ENCODE data around the gene LTK.

The LTK gene

GRCh38 chr15:41495736-41496599, 17.7 kb downstream of the LTK start:
- no peak for DNase-seq

GRCh38 chr15:41494922-41495735, 18.5 kb downstream of the LTK start:
- peak; percentile 57 for DNase-seq

GRCh38 chr15:41494190-41494921, 19.3 kb downstream of the LTK start:
- peak; percentile 64 for DNase-seq

GRCh38 chr15:41493902-41494189, 19.8 kb downstream of the LTK start:
- no peak for DNase-seq

GRCh38 chr15:41493205-41493901, 20.3 kb downstream of the LTK start, which contains the start of gene ITPKA:
TSS of gene ITPKA (plus strand) at chr15:41493874. CDS start at chr15:41493928, 54 bp downstream.
- peak; percentile 84 for DNase-seq

GRCh38 chr15:41492597-41493204, 20.9 kb downstream of the LTK start:
- DNase-seq: no peak

- no peak for DNase-seq
These were observed 21.7 kb downstream of the LTK start for GRCh38 chr15:41491889-41492288.

GRCh38 chr15:41490355-41490754, 23.3 kb downstream of the LTK start:
- DNase-seq: no peak

- DNase-seq: no peak
These were observed 24.0 kb downstream of the LTK start for GRCh38 chr15:41489641-41490040.

- DNase-seq: no peak
These were observed 25.8 kb downstream of the LTK start for GRCh38 chr15:41487802-41488201.

GRCh38 chr15:41487381-41487780, 26.2 kb downstream of the LTK start:
- no peak for DNase-seq

GRCh38 chr15:41486286-41486685, 27.3 kb downstream of the LTK start:
- no peak for DNase-seq

GRCh38 chr15:41484937-41485625, 28.5 kb downstream of the LTK start:
- no peak for DNase-seq

- no peak for DNase-seq
These were observed 30.1 kb downstream of the LTK start for GRCh38 chr15:41483519-41483918.

GRCh38 chr15:41483115-41483514, 30.5 kb downstream of the LTK start:
- no peak for DNase-seq

- no peak for DNase-seq
These were observed 31.3 kb downstream of the LTK start for GRCh38 chr15:41482110-41482877.

GRCh38 chr15:41480396-41481140, 33.1 kb downstream of the LTK start:
- DNase-seq: no peak

GRCh38 chr15:41476416-41477048, 37.1 kb downstream of the LTK start:
- no peak for DNase-seq

GRCh38 chr15:41474941-41475340, 38.7 kb downstream of the LTK start:
- DNase-seq: no peak

GRCh38 chr15:41474436-41474835, 39.2 kb downstream of the LTK start:
- DNase-seq: no peak
